ENCODE measurements around the gene HOXB6. TPM values are rescaled to one million over a fixed set of nuclear protein-coding genes. Genes with fewer than 3 reads are reported as not detected.

The HOXB6 gene
- total and polyA plus RNA-seq, 4 donors: 0.17 to 1.1 (median 0.46) TPM

DNA sequence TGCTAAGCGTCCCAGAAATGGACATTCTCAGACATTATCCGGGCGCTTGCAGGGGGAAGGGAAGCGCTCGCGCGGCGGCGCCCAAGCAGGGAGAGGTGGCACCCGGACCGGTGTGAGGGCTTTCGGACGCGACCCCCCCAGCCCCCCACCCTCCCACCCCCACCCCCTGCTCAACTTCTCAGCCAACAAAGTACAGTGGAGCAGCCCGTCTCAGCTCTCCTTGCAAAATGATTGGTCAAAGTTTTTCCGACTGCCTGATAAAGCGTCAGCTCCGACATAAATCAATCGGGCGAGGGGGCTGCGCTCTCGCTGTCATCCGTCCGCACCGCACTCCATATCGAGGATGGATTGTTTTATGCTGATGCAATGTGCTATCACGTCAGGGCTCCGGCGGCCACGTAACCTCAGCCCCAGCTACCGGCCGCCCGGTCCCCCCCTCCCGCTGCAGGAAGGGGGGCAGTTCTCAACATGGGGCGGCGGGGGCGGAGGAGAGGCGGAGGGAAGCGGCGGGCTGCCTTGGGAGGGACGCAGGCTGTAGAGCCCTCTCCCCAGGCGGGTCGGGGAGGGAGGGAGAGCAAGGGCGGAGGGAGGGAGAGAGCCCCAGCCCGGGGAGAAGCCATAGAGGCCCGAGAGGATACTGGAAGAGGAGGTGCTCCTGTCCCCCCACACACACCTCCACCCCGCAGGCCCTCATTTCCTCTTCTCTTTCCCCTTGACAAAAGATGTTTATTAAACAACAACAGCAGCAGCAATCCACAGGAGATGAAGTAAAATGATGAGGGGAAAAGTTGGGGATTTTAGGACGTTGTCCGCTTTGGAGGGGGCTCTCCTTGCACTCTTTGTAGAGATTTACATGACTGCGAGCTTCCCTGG is 21.7 kb upstream of the HOXB6 start, which contains the start of gene HOXB9:
HOXB9 (minus strand) TSS at position 114 of the 873 bp plus-strand sequence; CDS start at position 25, 89 bp downstream.
- H3K27me3 ChIP-seq (ENCODE audit: control insufficient read depth in 4 of 4, insufficient read depth in 4 of 4, low read length in 3 of 4): peaks cover 4 to 54% (median 39%) of the 10 kb centered on the region in 4 donors
- no peaks in the 10 kb centered on the region for H3K9me3 ChIP-seq (ENCODE audit: control insufficient read depth in 4 of 4, low read length in 3 of 4)
- no peak within 1 kb of the TSS for H3K27ac ChIP-seq (ENCODE audit: low read depth in 1 of 2, low read length in 2 of 2)
- H3K4me1 ChIP-seq (ENCODE audit: control insufficient read depth in 4 of 4, insufficient read depth in 4 of 4, low read length in 3 of 4): peaks cover 7 to 14% (median 13%) of the 10 kb centered on the region in 4 donors
- no peak for TF ChIP-seq FOXA2 (IDR thresholded peaks at IDR 0.05)
- TF ChIP-seq JUND (IDR thresholded peaks at IDR 0.05): no peak
- no peak for TF ChIP-seq YY1 (IDR thresholded peaks at IDR 0.05)
- TF ChIP-seq RAD21 (IDR thresholded peaks at IDR 0.05): no peak
- TF ChIP-seq TAF1 (conservative IDR thresholded peaks at IDR 0.05): no peak
- no peak for TF ChIP-seq ATF3 (IDR thresholded peaks at IDR 0.05)
- no peak for TF ChIP-seq SP1 (IDR thresholded peaks at IDR 0.05)
- TF ChIP-seq HNF4A (conservative IDR thresholded peaks at IDR 0.05): no peak
- no peak for TF ChIP-seq MAX (IDR thresholded peaks at IDR 0.05)
- TF ChIP-seq GABPA (IDR thresholded peaks at IDR 0.05 in 1 of 2, conservative IDR thresholded peaks at IDR 0.05 in 1 of 2): no peak
- TF ChIP-seq, protein P1, sequence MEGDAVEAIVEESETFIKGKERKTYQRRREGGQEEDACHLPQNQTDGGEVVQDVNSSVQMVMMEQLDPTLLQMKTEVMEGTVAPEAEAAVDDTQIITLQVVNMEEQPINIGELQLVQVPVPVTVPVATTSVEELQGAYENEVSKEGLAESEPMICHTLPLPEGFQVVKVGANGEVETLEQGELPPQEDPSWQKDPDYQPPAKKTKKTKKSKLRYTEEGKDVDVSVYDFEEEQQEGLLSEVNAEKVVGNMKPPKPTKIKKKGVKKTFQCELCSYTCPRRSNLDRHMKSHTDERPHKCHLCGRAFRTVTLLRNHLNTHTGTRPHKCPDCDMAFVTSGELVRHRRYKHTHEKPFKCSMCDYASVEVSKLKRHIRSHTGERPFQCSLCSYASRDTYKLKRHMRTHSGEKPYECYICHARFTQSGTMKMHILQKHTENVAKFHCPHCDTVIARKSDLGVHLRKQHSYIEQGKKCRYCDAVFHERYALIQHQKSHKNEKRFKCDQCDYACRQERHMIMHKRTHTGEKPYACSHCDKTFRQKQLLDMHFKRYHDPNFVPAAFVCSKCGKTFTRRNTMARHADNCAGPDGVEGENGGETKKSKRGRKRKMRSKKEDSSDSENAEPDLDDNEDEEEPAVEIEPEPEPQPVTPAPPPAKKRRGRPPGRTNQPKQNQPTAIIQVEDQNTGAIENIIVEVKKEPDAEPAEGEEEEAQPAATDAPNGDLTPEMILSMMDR (IDR thresholded peaks at IDR 0.05; ENCODE audit: low read depth, low read length, missing input control): no peak
- no peak for TF ChIP-seq REST (IDR thresholded peaks at IDR 0.05)
- no peak for TF ChIP-seq HNF4G (IDR thresholded peaks at IDR 0.05)
- no peak for TF ChIP-seq EGR1 (IDR thresholded peaks at IDR 0.05; ENCODE audit: low read depth in 2 of 2)
- TF ChIP-seq, protein P2, sequence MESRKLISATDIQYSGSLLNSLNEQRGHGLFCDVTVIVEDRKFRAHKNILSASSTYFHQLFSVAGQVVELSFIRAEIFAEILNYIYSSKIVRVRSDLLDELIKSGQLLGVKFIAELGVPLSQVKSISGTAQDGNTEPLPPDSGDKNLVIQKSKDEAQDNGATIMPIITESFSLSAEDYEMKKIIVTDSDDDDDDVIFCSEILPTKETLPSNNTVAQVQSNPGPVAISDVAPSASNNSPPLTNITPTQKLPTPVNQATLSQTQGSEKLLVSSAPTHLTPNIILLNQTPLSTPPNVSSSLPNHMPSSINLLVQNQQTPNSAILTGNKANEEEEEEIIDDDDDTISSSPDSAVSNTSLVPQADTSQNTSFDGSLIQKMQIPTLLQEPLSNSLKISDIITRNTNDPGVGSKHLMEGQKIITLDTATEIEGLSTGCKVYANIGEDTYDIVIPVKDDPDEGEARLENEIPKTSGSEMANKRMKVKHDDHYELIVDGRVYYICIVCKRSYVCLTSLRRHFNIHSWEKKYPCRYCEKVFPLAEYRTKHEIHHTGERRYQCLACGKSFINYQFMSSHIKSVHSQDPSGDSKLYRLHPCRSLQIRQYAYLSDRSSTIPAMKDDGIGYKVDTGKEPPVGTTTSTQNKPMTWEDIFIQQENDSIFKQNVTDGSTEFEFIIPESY (IDR thresholded peaks at IDR 0.05): no peak
- H3K4me3 ChIP-seq (ENCODE audit: low read depth in 1 of 3, low read length in 3 of 3): peak within 1 kb of the TSS in 1 of 3 donors; percentile 39
- H3K36me3 ChIP-seq (ENCODE audit: control insufficient read depth in 4 of 4, insufficient read depth in 3 of 4, low read depth in 1 of 4, low read length in 3 of 4): no peaks in the 10 kb centered on the region
- no peak for DNase-seq (ENCODE audit: low spot score)
- no peak within 1 kb of the TSS for H3K9ac ChIP-seq (ENCODE audit: low read depth in 1 of 2, low read length in 2 of 2)
- WGBS: 3% methylated on average over 50 of the region's 50 CpGs
